Kidney (tissue), 14 donors: ENCODE measurements around the gene HLA-C. TPM values are rescaled to one million over a fixed set of nuclear protein-coding genes. Genes with fewer than 3 reads are reported as not detected.

Experiments used
- DNase-seq, 5 donors: peaks; one replicate each; pipeline ENCODE4 v3.0.0-alpha.2; 2013 to 2020
- FAIRE-seq: peaks from 2 replicates; lab custom pipeline; 2012; peaks lifted over from hg19 to GRCh38; lab: Jason Lieb, UNC
- H3K27ac ChIP-seq, 2 donors: one replicate each; pipeline ENCODE4 v1.7.0; 2013; ENCODE audit warnings: low read depth in 2 of 2, low read length in 2 of 2, inconsistent platforms in 1 of 2
- H3K27me3 ChIP-seq: one replicate; pipeline ENCODE4 v1.7.1; 2013; ENCODE audit warnings: low read length, inconsistent platforms; ENCODE audit not compliant: control insufficient read depth, insufficient read depth
- H3K36me3 ChIP-seq, 3 donors: one replicate each; pipeline versions ENCODE4 v1.7.0 to v1.7.1; 2013; ENCODE audit warnings: low read length in 3 of 3, control low read depth in 1 of 3, inconsistent platforms in 1 of 3; ENCODE audit not compliant: insufficient read depth in 3 of 3, control insufficient read depth in 2 of 3
- H3K4me1 ChIP-seq, 3 donors: one replicate each; pipeline versions ENCODE4 v1.7.0 to v1.7.1; 2013; ENCODE audit warnings: low read length in 3 of 3, inconsistent platforms in 1 of 3, low read depth in 1 of 3; ENCODE audit not compliant: control insufficient read depth in 2 of 3, insufficient read depth in 2 of 3
- H3K4me3 ChIP-seq, 3 donors: one replicate each; pipeline versions ENCODE4 v1.7.0 to v1.8.1; 2013; ENCODE audit warnings: low read length in 3 of 3, control low read depth in 1 of 3, inconsistent platforms in 1 of 3
- H3K9ac ChIP-seq, 3 donors: one replicate each; pipeline versions ENCODE4 v1.7.0 to v1.7.1; 2013; ENCODE audit warnings: low read length in 3 of 3, control low read depth in 1 of 3, inconsistent platforms in 1 of 3
- H3K9me3 ChIP-seq, 3 donors: one replicate each; pipeline versions ENCODE4 v1.7.0 to v1.7.1; 2013; ENCODE audit warnings: low read length in 3 of 3, control low read depth in 1 of 3, inconsistent platforms in 1 of 3; ENCODE audit not compliant: control insufficient read depth in 2 of 3, insufficient read depth in 1 of 3
- CTCF ChIP-seq: IDR thresholded peaks from 3 replicates; pipeline ENCODE4 v1.5.1; 2012; ENCODE audit warnings: mild to moderate bottlenecking, moderate library complexity, borderline replicate concordance; ENCODE audit not compliant: insufficient read depth; ENCODE audit errors: extremely low read depth
- intact Hi-C: fragments of 100-400 bp; cut with DNase I; formaldehyde crosslinking; loops from one replicate; pipeline ENCODE4 v1.11.1; 2022
- polyA plus RNA-seq: library from polyadenylated mRNA; stranded (reverse); fragments of 350-450 nt; fragmentation: Illumina TruSeq; extraction: RNeasy Lipid Tissue Mini Kit (QIAGEN cat#74804); gene quantifications from one replicate; pipeline ENCODE4 v1.2.3, GENCODE V29; 2014; ENCODE audit warnings: low read depth, low replicate concordance; ENCODE audit not compliant: insufficient read depth
- total RNA-seq: library from RNA; stranded (reverse); fragmentation: NEBNext Ultra II Directional; extraction: Animal tissue kit (Norgen Biotek cat#: 25700); gene quantifications from one replicate; pipeline ENCODE4 v1.2.1, GENCODE V29; 2021
- donor health status: control.
- donor health status: control.
- donor health status: control.
- donor health status: control.
- donor health status: control.
- donor health status: DM: yes; HTN: yes; CAD: no.
- donor health status: Normal renal cell carcinoma (clear cell type).

HLA-C gene
- total and polyA plus RNA-seq, 2 donors from 2014 or later: 433 to 901 TPM

- DNase-seq: no peak
- H3K27ac ChIP-seq: no peak overlapping the region
- H3K9ac ChIP-seq: no peak overlapping the region
- no peaks in the 10 kb centered on the region for H3K27me3 ChIP-seq
- no peaks in the 10 kb centered on the region for H3K9me3 ChIP-seq
- FAIRE-seq: no peak
- H3K4me3 ChIP-seq: no peak overlapping the region
- TF ChIP-seq CTCF: no peak
- H3K36me3 ChIP-seq: no peaks in the 10 kb centered on the region
- no peaks in the 10 kb centered on the region for H3K4me1 ChIP-seq
- intact Hi-C loops: no loop called here
These were observed 43.4 kb downstream of the HLA-C start for GRCh38 chr6:31228476-31228875.

- intact Hi-C loops: no loop called here
- no peak overlapping the region for H3K4me3 ChIP-seq
- FAIRE-seq (no peak), DNase-seq (peak in 1 of 5 donors; percentile 22)
- no peak for TF ChIP-seq CTCF
- H3K27ac ChIP-seq: no peak overlapping the region
- H3K27me3 ChIP-seq: no peaks in the 10 kb centered on the region
- no peaks in the 10 kb centered on the region for H3K9me3 ChIP-seq
- H3K36me3 ChIP-seq: no peaks in the 10 kb centered on the region
- no peak overlapping the region for H3K9ac ChIP-seq
- H3K4me1 ChIP-seq: no peaks in the 10 kb centered on the region
These were observed 44.7 kb downstream of the HLA-C start for GRCh38 chr6:31227143-31227542.

GRCh38 chr6:31225735-31226134 is 46.2 kb downstream of the HLA-C start:
- H3K36me3 ChIP-seq: no peaks in the 10 kb centered on the region
- H3K9ac ChIP-seq: no peak overlapping the region
- H3K4me3 ChIP-seq: no peak overlapping the region
- no peaks in the 10 kb centered on the region for H3K9me3 ChIP-seq
- no peaks in the 10 kb centered on the region for H3K27me3 ChIP-seq
- H3K27ac ChIP-seq: no peak overlapping the region
- DNase-seq (no peak), FAIRE-seq (no peak)
- no peak for TF ChIP-seq CTCF
- H3K4me1 ChIP-seq: no peaks in the 10 kb centered on the region
- intact Hi-C loops: no loop called here

GRCh38 chr6:31222496-31222895 is 49.4 kb downstream of the HLA-C start:
- no peaks in the 10 kb centered on the region for H3K36me3 ChIP-seq
- no peak for FAIRE-seq
- no peak for DNase-seq
- H3K27me3 ChIP-seq: no peaks in the 10 kb centered on the region
- H3K9ac ChIP-seq: no peak overlapping the region
- no peak overlapping the region for H3K27ac ChIP-seq
- no peaks in the 10 kb centered on the region for H3K4me1 ChIP-seq
- no peaks in the 10 kb centered on the region for H3K9me3 ChIP-seq
- H3K4me3 ChIP-seq: no peak overlapping the region
- intact Hi-C loops: no loop called here
- TF ChIP-seq CTCF: no peak
